ENCODE data around the gene RAB6B. TPM values are rescaled to one million over a fixed set of nuclear protein-coding genes. Genes with fewer than 3 reads are reported as not detected.

The RAB6B gene
- polyA plus RNA-seq, 1 donor (not counting 4 experiments of a cell fraction or from before 2014, with no cell fraction given), result 2.2 TPM

GRCh38 chr3:133934996-133935842 is 39.5 kb upstream of the RAB6B start:
- no peak overlapping the region for H3K27ac ChIP-seq (ENCODE audit: control insufficient read depth, insufficient read depth, low read length)
- DNase-seq (ENCODE audit: low read depth, low spot score) (no peak), FAIRE-seq (no peak)
- dilution Hi-C loops (cut with MboI; ENCODE audit: extremely low pct_ligation_motif_present, low sequenced_read_pairs), result no loop called here
- no peak overlapping the region for H3K9ac ChIP-seq (ENCODE audit: control insufficient read depth, extremely low read depth, insufficient read depth, low read length)
- H2AFZ ChIP-seq (ENCODE audit: control insufficient read depth, low read length), result no peak overlapping the region
- no peak for TF ChIP-seq CTCF (optimal IDR thresholded peaks at IDR 0.05 in 1 of 3, IDR thresholded peaks at IDR 0.05 in 1 of 3, conservative IDR thresholded peaks at IDR 0.05 in 1 of 3; ENCODE audit: extremely low read depth in 1 of 3, insufficient read depth in 2 of 3, low read length in 3 of 3)
- no peak for TF ChIP-seq EZH2 (IDR thresholded peaks at IDR 0.05; ENCODE audit: low read length)
- no peaks in the 10 kb centered on the region for H3K79me2 ChIP-seq (ENCODE audit: control insufficient read depth, insufficient read depth, low read length)
- no peaks in the 10 kb centered on the region for H3K9me3 ChIP-seq (ENCODE audit: control insufficient read depth, low read depth, low read length)
- no peaks in the 10 kb centered on the region for H3K9me1 ChIP-seq (ENCODE audit: control insufficient read depth, extremely low read depth, insufficient read depth, low read length)
- no peaks in the 10 kb centered on the region for H3K36me3 ChIP-seq (ENCODE audit: control insufficient read depth in 2 of 2, extremely low read depth in 1 of 2, insufficient read depth in 2 of 2, low read length in 2 of 2)
- no peak overlapping the region for H3K4me3 ChIP-seq (ENCODE audit: control insufficient read depth in 2 of 3, extremely low read depth in 1 of 3, insufficient read depth in 2 of 3, low read depth in 1 of 3, low read length in 3 of 3)
- peaks cover 3% of the 10 kb centered on the region for H3K4me1 ChIP-seq (ENCODE audit: control insufficient read depth, extremely low read depth, insufficient read depth, low read length)
- no peak overlapping the region for H3K4me2 ChIP-seq (ENCODE audit: control insufficient read depth, extremely low read depth, insufficient read depth, low read depth, low read length)
- H3K27me3 ChIP-seq (ENCODE audit: control insufficient read depth, extremely low read depth, insufficient read depth, low read length), result peaks cover 73% of the 10 kb centered on the region
- no peaks in the 10 kb centered on the region for H4K20me1 ChIP-seq (ENCODE audit: control insufficient read depth, extremely low read depth, insufficient read depth, low read length)

GRCh38 chr3:133934073-133934970 is 38.6 kb upstream of the RAB6B start:
- DNase-seq (ENCODE audit: low read depth, low spot score) (no peak), FAIRE-seq (no peak)
- Histone ChIP-seq H4K20me1 (ENCODE audit: control insufficient read depth, extremely low read depth, insufficient read depth, low read length) (no peaks in the 10 kb centered on the region), H2AFZ (ENCODE audit: control insufficient read depth, low read length) (no peak overlapping the region), H3K4me2 (ENCODE audit: control insufficient read depth, extremely low read depth, insufficient read depth, low read depth, low read length) (no peak overlapping the region), H3K27me3 (ENCODE audit: control insufficient read depth, extremely low read depth, insufficient read depth, low read length) (peaks cover 70% of the 10 kb centered on the region), H3K9me1 (ENCODE audit: control insufficient read depth, extremely low read depth, insufficient read depth, low read length) (no peaks in the 10 kb centered on the region), H3K36me3 (ENCODE audit: control insufficient read depth in 2 of 2, extremely low read depth in 1 of 2, insufficient read depth in 2 of 2, low read length in 2 of 2) (no peaks in the 10 kb centered on the region), H3K9ac (ENCODE audit: control insufficient read depth, extremely low read depth, insufficient read depth, low read length) (no peak overlapping the region), H3K4me1 (ENCODE audit: control insufficient read depth, extremely low read depth, insufficient read depth, low read length) (peaks cover 3% of the 10 kb centered on the region), H3K9me3 (ENCODE audit: control insufficient read depth, low read depth, low read length) (no peaks in the 10 kb centered on the region), H3K27ac (ENCODE audit: control insufficient read depth, insufficient read depth, low read length) (no peak overlapping the region), H3K79me2 (ENCODE audit: control insufficient read depth, insufficient read depth, low read length) (no peaks in the 10 kb centered on the region), H3K4me3 (ENCODE audit: control insufficient read depth in 2 of 3, extremely low read depth in 1 of 3, insufficient read depth in 2 of 3, low read depth in 1 of 3, low read length in 3 of 3) (no peak overlapping the region)
- dilution Hi-C loops (cut with MboI; ENCODE audit: extremely low pct_ligation_motif_present, low sequenced_read_pairs), result no loop called here
- no peak for TF ChIP-seq EZH2 (IDR thresholded peaks at IDR 0.05; ENCODE audit: low read length)
- no peak for TF ChIP-seq CTCF (optimal IDR thresholded peaks at IDR 0.05 in 1 of 3, IDR thresholded peaks at IDR 0.05 in 1 of 3, conservative IDR thresholded peaks at IDR 0.05 in 1 of 3; ENCODE audit: extremely low read depth in 1 of 3, insufficient read depth in 2 of 3, low read length in 3 of 3)
